ENCODE data around the gene RHOH. TPM values are rescaled to one million over a fixed set of nuclear protein-coding genes. Genes with fewer than 3 reads are reported as not detected.
A peak's percentile ranks its signal among the peaks of the same experiment; 100 is the strongest.

The RHOH gene
- total RNA-seq, 2 donors from 2014 or later, result 140 to 169 TPM

- ATAC-seq (no peak), DNase-seq (ENCODE audit: low spot score) (no peak)
- Mint-ChIP-seq H3K4me3 (peak overlapping the region; percentile 77), H3K27ac (peak overlapping the region; percentile 80 to 87), H3K4me1 (ENCODE audit: low read depth in 2 of 2) (peaks cover 72 to 73% of the 10 kb centered on the region in 2 donors), H3K9me3 (no peaks in the 10 kb centered on the region), H3K27me3 (no peaks in the 10 kb centered on the region), H3K36me3 (peaks cover 31% of the 10 kb centered on the region)
Observed at GRCh38 chr4:40241026-40241425, 44.2 kb downstream of the RHOH start.

GRCh38 chr4:40241941-40242340 lies 45.1 kb downstream of the RHOH start:
- H3K27ac Mint-ChIP-seq, result peak overlapping the region; percentile 80 to 87
- no peaks in the 10 kb centered on the region for H3K27me3 Mint-ChIP-seq
- ATAC-seq (peak in 1 of 2 donors; percentile 67), DNase-seq (ENCODE audit: low spot score) (no peak)
- peak overlapping the region; percentile 77 for H3K4me3 Mint-ChIP-seq
- no peaks in the 10 kb centered on the region for H3K9me3 Mint-ChIP-seq
- peaks cover 32% of the 10 kb centered on the region for H3K36me3 Mint-ChIP-seq
- H3K4me1 Mint-ChIP-seq (ENCODE audit: low read depth in 2 of 2), result peaks cover 77 to 80% of the 10 kb centered on the region in 2 donors

- Mint-ChIP-seq H3K36me3 (peaks cover 35% of the 10 kb centered on the region), H3K4me3 (peak overlapping the region; percentile 77), H3K4me1 (ENCODE audit: low read depth in 2 of 2) (peaks cover 76 to 78% of the 10 kb centered on the region in 2 donors), H3K27me3 (no peaks in the 10 kb centered on the region), H3K27ac (peak overlapping the region; percentile 80 to 87), H3K9me3 (no peaks in the 10 kb centered on the region)
- no peak for ATAC-seq
- DNase-seq (ENCODE audit: low spot score), result no peak
Observed at GRCh38 chr4:40243386-40243948, 46.6 kb downstream of the RHOH start.

- Mint-ChIP-seq H3K9me3 (no peaks in the 10 kb centered on the region), H3K27me3 (no peaks in the 10 kb centered on the region), H3K4me1 (ENCODE audit: low read depth in 2 of 2) (peaks cover 68 to 79% of the 10 kb centered on the region in 2 donors), H3K36me3 (peaks cover 35% of the 10 kb centered on the region), H3K4me3 (peak overlapping the region; percentile 52), H3K27ac (peak overlapping the region; percentile 80 to 87)
- ATAC-seq, result no peak
- no peak for DNase-seq (ENCODE audit: low spot score)
Observed at GRCh38 chr4:40244606-40245005, 47.8 kb downstream of the RHOH start.

- no peaks in the 10 kb centered on the region for H3K27me3 Mint-ChIP-seq
- H3K36me3 Mint-ChIP-seq, result peaks cover 35% of the 10 kb centered on the region
- DNase-seq (ENCODE audit: low spot score) (no peak), ATAC-seq (no peak)
- H3K4me3 Mint-ChIP-seq, result peak overlapping the region; percentile 27
- H3K9me3 Mint-ChIP-seq, result no peaks in the 10 kb centered on the region
- peaks cover 62 to 73% of the 10 kb centered on the region in 2 donors for H3K4me1 Mint-ChIP-seq (ENCODE audit: low read depth in 2 of 2)
- H3K27ac Mint-ChIP-seq, result peak overlapping the region; percentile 82 to 87
Observed at GRCh38 chr4:40245550-40245949, 48.7 kb downstream of the RHOH start.

- H3K4me1 Mint-ChIP-seq (ENCODE audit: low read depth in 2 of 2), result peaks cover 62 to 76% of the 10 kb centered on the region in 2 donors
- DNase-seq (ENCODE audit: low spot score), result no peak
- peak overlapping the region; percentile 82 to 87 for H3K27ac Mint-ChIP-seq
- H3K27me3 Mint-ChIP-seq, result no peaks in the 10 kb centered on the region
- peaks cover 35% of the 10 kb centered on the region for H3K36me3 Mint-ChIP-seq
- H3K9me3 Mint-ChIP-seq, result no peaks in the 10 kb centered on the region
- ATAC-seq, result no peak
- H3K4me3 Mint-ChIP-seq, result peak overlapping the region; percentile 54
Observed at GRCh38 chr4:40246011-40246900, 49.4 kb downstream of the RHOH start.

GRCh38 chr4:40246938-40247337 lies 50.1 kb downstream of the RHOH start:
- Mint-ChIP-seq H3K36me3 (peaks cover 35% of the 10 kb centered on the region), H3K27ac (peak overlapping the region; percentile 82 to 87), H3K9me3 (no peaks in the 10 kb centered on the region), H3K4me1 (ENCODE audit: low read depth in 2 of 2) (peaks cover 62 to 75% of the 10 kb centered on the region in 2 donors), H3K27me3 (no peaks in the 10 kb centered on the region), H3K4me3 (peak overlapping the region; percentile 54)
- ATAC-seq, result no peak
- DNase-seq (ENCODE audit: low spot score), result no peak

- Mint-ChIP-seq H3K27ac (peak overlapping the region; percentile 82 to 87), H3K4me3 (peak overlapping the region; percentile 54)
Observed at GRCh38 chr4:40247350-40247749, 50.5 kb downstream of the RHOH start.

GRCh38 chr4:40251366-40251765 lies 54.5 kb downstream of the RHOH start:
- peak; percentile 68 to 71 for ATAC-seq
- H3K4me1 Mint-ChIP-seq (ENCODE audit: low read depth in 2 of 2), result peaks cover 55 to 66% of the 10 kb centered on the region in 2 donors
- peaks cover 4% of the 10 kb centered on the region for H3K36me3 Mint-ChIP-seq
- no peaks in the 10 kb centered on the region for H3K9me3 Mint-ChIP-seq
- H3K27me3 Mint-ChIP-seq, result no peaks in the 10 kb centered on the region
- DNase-seq (ENCODE audit: low spot score), result no peak
- H3K4me3 Mint-ChIP-seq, result peak overlapping the region; percentile 43
- H3K27ac Mint-ChIP-seq, result peak overlapping the region; percentile 53 to 58

More at GRCh38 chr4:40247350-40247749, 50.5 kb downstream of the RHOH start:
- H3K27me3 Mint-ChIP-seq, result no peaks in the 10 kb centered on the region
- peak; percentile 76 to 80 for ATAC-seq
- H3K4me1 Mint-ChIP-seq (ENCODE audit: low read depth in 2 of 2), result peaks cover 58 to 71% of the 10 kb centered on the region in 2 donors
- H3K36me3 Mint-ChIP-seq, result peaks cover 35% of the 10 kb centered on the region
- no peaks in the 10 kb centered on the region for H3K9me3 Mint-ChIP-seq
- peak; percentile 71 for DNase-seq (ENCODE audit: low spot score)

GRCh38 chr4:40253906-40254305 lies 57.1 kb downstream of the RHOH start:
- ATAC-seq (no peak), DNase-seq (ENCODE audit: low spot score) (no peak)
- peak overlapping the region; percentile 75 to 80 for H3K27ac Mint-ChIP-seq
- H3K4me3 Mint-ChIP-seq, result peak overlapping the region; percentile 65
- H3K27me3 Mint-ChIP-seq, result no peaks in the 10 kb centered on the region
- no peaks in the 10 kb centered on the region for H3K36me3 Mint-ChIP-seq
- H3K9me3 Mint-ChIP-seq, result no peaks in the 10 kb centered on the region
- H3K4me1 Mint-ChIP-seq (ENCODE audit: low read depth in 2 of 2), result peaks cover 49 to 58% of the 10 kb centered on the region in 2 donors

GRCh38 chr4:40254608-40255392 lies 58.0 kb downstream of the RHOH start:
- Mint-ChIP-seq H3K36me3 (no peaks in the 10 kb centered on the region), H3K4me1 (ENCODE audit: low read depth in 2 of 2) (peaks cover 49 to 53% of the 10 kb centered on the region in 2 donors), H3K9me3 (no peaks in the 10 kb centered on the region), H3K4me3 (peak overlapping the region; percentile 65), H3K27me3 (no peaks in the 10 kb centered on the region), H3K27ac (peak overlapping the region; percentile 75 to 80)
- DNase-seq (ENCODE audit: low spot score) (no peak), ATAC-seq (peak; percentile 65 to 81)

GRCh38 chr4:40255393-40256281 lies 58.8 kb downstream of the RHOH start:
- H3K27ac Mint-ChIP-seq, result peak overlapping the region; percentile 75 to 80
- no peaks in the 10 kb centered on the region for H3K9me3 Mint-ChIP-seq
- H3K27me3 Mint-ChIP-seq, result no peaks in the 10 kb centered on the region
- peaks cover 48 to 51% of the 10 kb centered on the region in 2 donors for H3K4me1 Mint-ChIP-seq (ENCODE audit: low read depth in 2 of 2)
- H3K4me3 Mint-ChIP-seq, result peak overlapping the region; percentile 65
- H3K36me3 Mint-ChIP-seq, result no peaks in the 10 kb centered on the region
- DNase-seq (ENCODE audit: low spot score), result no peak
- peak; percentile 43 to 51 for ATAC-seq

GRCh38 chr4:40256329-40256728 lies 59.5 kb downstream of the RHOH start:
- H3K27ac Mint-ChIP-seq, result peak overlapping the region; percentile 75 to 80
- no peak for DNase-seq (ENCODE audit: low spot score)
- H3K4me3 Mint-ChIP-seq, result peak overlapping the region; percentile 65
- H3K27me3 Mint-ChIP-seq, result no peaks in the 10 kb centered on the region
- ATAC-seq, result no peak
- no peaks in the 10 kb centered on the region for H3K36me3 Mint-ChIP-seq
- peaks cover 44 to 46% of the 10 kb centered on the region in 2 donors for H3K4me1 Mint-ChIP-seq (ENCODE audit: low read depth in 2 of 2)
- no peaks in the 10 kb centered on the region for H3K9me3 Mint-ChIP-seq

All from natural killer cell treated with Interleukin-12 subunit alpha and Interleukin-12 subunit beta and Interleukin-15 and Interleukin-18, amount 100 ng/mL, for 72 hours (primary cell).